Mesendoderm (in vitro differentiated cells): ENCODE results near the gene CELA3A. TPM values are rescaled to one million over a fixed set of nuclear protein-coding genes. Genes with fewer than 3 reads are reported as not detected.

Source experiments
- DNase-seq: peaks from one replicate; pipeline ENCODE4 v3.0.0; 2013
- H2AK5ac ChIP-seq: 2 replicates; pipeline ENCODE4 v1.6.1; 2013; ENCODE audit warnings: low read length, inconsistent platforms
- H2BK120ac ChIP-seq: 2 replicates; pipeline ENCODE4 v1.6.1; 2013; ENCODE audit warnings: low read depth, mild to moderate bottlenecking, low read length, moderate library complexity, mixed read lengths
- H2BK15ac ChIP-seq: replicated peaks from 2 replicates; pipeline ENCODE4 v1.6.1; 2013; ENCODE audit warnings: low read depth, mild to moderate bottlenecking, moderate library complexity
- H2BK5ac ChIP-seq: 2 replicates; pipeline ENCODE4 v1.6.1; 2013; ENCODE audit warnings: low read length, inconsistent platforms
- H3K18ac ChIP-seq: 2 replicates; pipeline ENCODE4 v1.6.1; 2013; ENCODE audit warnings: mild to moderate bottlenecking, low read length, mixed read lengths
- H3K23ac ChIP-seq: one replicate; pipeline ENCODE4 v1.6.1; 2013; ENCODE audit warnings: low read length
- H3K27ac ChIP-seq: 2 replicates; pipeline ENCODE4 v1.5.1; 2013; ENCODE audit warnings: low read depth, mild to moderate bottlenecking, inconsistent platforms, low read length, moderate library complexity
- H3K27me3 ChIP-seq: 2 replicates; pipeline ENCODE4 v1.6.1; 2013; ENCODE audit warnings: low read length, control low read depth, mild to moderate bottlenecking, inconsistent platforms; ENCODE audit not compliant: insufficient read depth, poor library complexity
- H3K36me3 ChIP-seq: 2 replicates; pipeline ENCODE4 v1.6.1; 2013; ENCODE audit warnings: low read length, inconsistent platforms; ENCODE audit not compliant: control insufficient read depth, insufficient read depth
- H3K4ac ChIP-seq: one replicate; pipeline ENCODE4 v1.6.1; 2013; ENCODE audit warnings: low read depth, mild to moderate bottlenecking, low read length, moderate library complexity
- H3K4me1 ChIP-seq: 2 replicates; pipeline ENCODE4 v1.6.1; 2013; ENCODE audit warnings: low read depth, low read length, inconsistent platforms; ENCODE audit not compliant: control insufficient read depth
- H3K4me2 ChIP-seq: 2 replicates; pipeline ENCODE4 v1.6.1; 2013; ENCODE audit warnings: low read length
- H3K4me3 ChIP-seq: 2 replicates; pipeline ENCODE4 v1.5.1; 2013; ENCODE audit warnings: mild to moderate bottlenecking, low read length
- H3K56ac ChIP-seq: one replicate; pipeline ENCODE4 v1.6.1; 2013; ENCODE audit warnings: low read length
- H3K79me1 ChIP-seq: 2 replicates; pipeline ENCODE4 v1.6.1; 2013; ENCODE audit warnings: low read length, inconsistent platforms
- H3K79me2 ChIP-seq: 2 replicates; pipeline ENCODE4 v1.6.1; 2013; ENCODE audit warnings: mild to moderate bottlenecking, low read length; ENCODE audit not compliant: control insufficient read depth, insufficient read depth
- H3K9ac ChIP-seq: 2 replicates; pipeline ENCODE4 v1.6.1; 2013; ENCODE audit warnings: low read length, inconsistent platforms
- H4K5ac ChIP-seq: one replicate; pipeline ENCODE4 v1.6.1; 2013; ENCODE audit warnings: low read length
- H4K8ac ChIP-seq: one replicate; pipeline ENCODE4 v1.6.1; 2013; ENCODE audit warnings: low read depth, mild to moderate bottlenecking, control low read depth, low read length, moderate library complexity
- WGBS: extraction: QIAGEN DNeasy Blood & Tissue Kit; methylation state at CpG from one replicate; pipeline ENCODE4 v1.1.7; 2013; ENCODE audit warnings: low lambda C conversion rate, missing lambda C conversion rate; ENCODE audit not compliant: insufficient coverage; ENCODE audit errors: extremely low coverage; 5-methylcytosine and 5-hydroxymethylcytosine counted together
- small RNA-seq: library from polyadenylated mRNA; stranded (forward); fragments of <200 nt; extraction: miRNeasy Mini kit (QIAGEN cat#:217004); gene quantifications from one replicate; pipeline ENCODE3, GENCODE V24; 2013; ENCODE audit not compliant: insufficient read depth

The CELA3A gene

GRCh38 chr1:22056936-22057335 is 55.5 kb downstream of the CELA3A start:
- no peak overlapping the region for H3K9ac ChIP-seq
- no peaks in the 10 kb centered on the region for H3K27me3 ChIP-seq
- peaks cover 75% of the 10 kb centered on the region for H3K79me2 ChIP-seq
- no peak overlapping the region for H3K56ac ChIP-seq
- no peak overlapping the region for H4K5ac ChIP-seq
- H2BK15ac ChIP-seq = no peak overlapping the region
- no peak overlapping the region for H2BK120ac ChIP-seq
- H3K23ac ChIP-seq = no peak overlapping the region
- no peaks in the 10 kb centered on the region for H3K36me3 ChIP-seq
- peaks cover 2% of the 10 kb centered on the region for H3K79me1 ChIP-seq
- no peak overlapping the region for H3K4me2 ChIP-seq
- no peak overlapping the region for H3K4ac ChIP-seq
- no peak overlapping the region for H2BK5ac ChIP-seq
- H2AK5ac ChIP-seq = no peak overlapping the region
- H3K4me1 ChIP-seq = no peaks in the 10 kb centered on the region
- WGBS = no CpG with 5 or more reads among the region's 2 CpGs
- no peak for DNase-seq
- no peak overlapping the region for H3K18ac ChIP-seq
- no peak overlapping the region for H3K27ac ChIP-seq
- no peak overlapping the region for H4K8ac ChIP-seq
- H3K4me3 ChIP-seq = no peak overlapping the region

- Histone ChIP-seq H3K4ac (no peak overlapping the region), H3K56ac (no peak overlapping the region), H3K79me1 (peaks cover 4% of the 10 kb centered on the region), H3K9ac (no peak overlapping the region), H2AK5ac (no peak overlapping the region), H3K36me3 (no peaks in the 10 kb centered on the region), H3K4me2 (no peak overlapping the region), H3K4me3 (no peak overlapping the region), H3K23ac (no peak overlapping the region), H2BK15ac (no peak overlapping the region), H3K18ac (no peak overlapping the region), H3K27ac (no peak overlapping the region), H2BK5ac (no peak overlapping the region), H3K79me2 (peaks cover 83% of the 10 kb centered on the region), H3K27me3 (no peaks in the 10 kb centered on the region), H3K4me1 (no peaks in the 10 kb centered on the region), H4K5ac (no peak overlapping the region), H4K8ac (no peak overlapping the region), H2BK120ac (no peak overlapping the region)
- peak; percentile 69 for DNase-seq
- no CpG with 5 or more reads among the region's 10 CpGs for WGBS
Measured at GRCh38 chr1:22057861-22058260, 56.4 kb downstream of the CELA3A start.

Small RNAs within 50 kb of the gene (small RNA-seq; reads per million reads assigned to genes)
- gene RN7SL186P (not detected), gene RN7SL386P (not detected), gene RNU6-1022P (not detected), gene RNU6-776P (not detected)
